HPDE6-E6E7 (cell line): Measurements from ENCODE around the gene IQSEC3.

Experiments used
- DNase-seq: peaks from one replicate; pipeline ENCODE4 v3.0.0; 2011; ENCODE audit warnings: missing footprints; ENCODE audit errors: extremely low spot score

IQSEC3 gene

GRCh38 chr12:78981-79380 lies 12.4 kb downstream of the IQSEC3 start:
- DNase-seq: no peak

GRCh38 chr12:80681-81190 lies 14.2 kb downstream of the IQSEC3 start:
- no peak for DNase-seq

GRCh38 chr12:82740-83139 lies 16.2 kb downstream of the IQSEC3 start:
- DNase-seq: no peak

- no peak for DNase-seq
Observed at GRCh38 chr12:84056-84455, 17.5 kb downstream of the IQSEC3 start.

GRCh38 chr12:85191-85666 lies 18.7 kb downstream of the IQSEC3 start:
- no peak for DNase-seq

GRCh38 chr12:87315-87714 lies 20.7 kb downstream of the IQSEC3 start:
- no peak for DNase-seq

GRCh38 chr12:87856-88255 lies 21.3 kb downstream of the IQSEC3 start:
- DNase-seq: no peak

GRCh38 chr12:89653-90052 lies 23.1 kb downstream of the IQSEC3 start:
- DNase-seq: no peak

- DNase-seq: no peak
Observed at GRCh38 chr12:91213-91612, 24.6 kb downstream of the IQSEC3 start.

GRCh38 chr12:93266-94005 lies 26.9 kb downstream of the IQSEC3 start:
- DNase-seq: no peak

- no peak for DNase-seq
Observed at GRCh38 chr12:96543-96942, 30.0 kb downstream of the IQSEC3 start.

GRCh38 chr12:98924-99352 lies 32.4 kb downstream of the IQSEC3 start:
- no peak for DNase-seq

- DNase-seq: no peak
Observed at GRCh38 chr12:99605-100004, 33.0 kb downstream of the IQSEC3 start.

GRCh38 chr12:101969-102878 lies 35.7 kb downstream of the IQSEC3 start:
- no peak for DNase-seq

- no peak for DNase-seq
Observed at GRCh38 chr12:102879-103168, 36.3 kb downstream of the IQSEC3 start.

GRCh38 chr12:103169-103981 lies 36.8 kb downstream of the IQSEC3 start:
- DNase-seq: no peak

- DNase-seq: no peak
Observed at GRCh38 chr12:104551-105081, 38.0 kb downstream of the IQSEC3 start.

- DNase-seq: no peak
Observed at GRCh38 chr12:105696-106095, 39.1 kb downstream of the IQSEC3 start.

GRCh38 chr12:106118-106591 lies 39.6 kb downstream of the IQSEC3 start:
- no peak for DNase-seq

- DNase-seq: no peak
Observed at GRCh38 chr12:108594-108993, 42.0 kb downstream of the IQSEC3 start.

- no peak for DNase-seq
Observed at GRCh38 chr12:109446-109845, 42.9 kb downstream of the IQSEC3 start.

- no peak for DNase-seq
Observed at GRCh38 chr12:109872-110271, 43.3 kb downstream of the IQSEC3 start.
